Naive B cell (primary cell): Measurements from ENCODE around the gene WNT9A. TPM values are rescaled to one million over a fixed set of nuclear protein-coding genes. Genes with fewer than 3 reads are reported as not detected.

ENCODE experiments used
- ATAC-seq, 2 donors: fragments of 150-1000 bp; cut with Tn5 transposase; 2 replicates each; pipeline ENCODE4 v1.10.0; 2021; ENCODE audit warnings: low read depth in 2 of 2, mild to moderate bottlenecking in 2 of 2, moderate library complexity in 2 of 2
- DNase-seq: peaks from one replicate; pipeline ENCODE4 v3.0.0; 2022
- H3K27ac Mint-ChIP-seq, 6 donors: one replicate each; pipeline ENCODE4 v1.8.0; 2020 to 2022; ENCODE audit warnings: mild to moderate bottlenecking in 6 of 6, mixed read lengths in 6 of 6, moderate library complexity in 5 of 6, inconsistent platforms in 2 of 6
- H3K27me3 Mint-ChIP-seq, 3 donors: one replicate each; pipeline ENCODE4 v1.8.0; 2021 to 2022; ENCODE audit warnings: mixed read lengths in 3 of 3, mild to moderate bottlenecking in 1 of 3
- H3K36me3 Mint-ChIP-seq, 2 donors: one replicate each; pipeline ENCODE4 v1.8.0; 2020 to 2022; ENCODE audit warnings: mixed read lengths in 2 of 2, inconsistent platforms in 1 of 2, mild to moderate bottlenecking in 1 of 2
- H3K4me1 Mint-ChIP-seq, 3 donors: one replicate each; pipeline ENCODE4 v1.8.0; 2020 to 2022; ENCODE audit warnings: mixed read lengths in 3 of 3, inconsistent platforms in 1 of 3, mild to moderate bottlenecking in 1 of 3, moderate library complexity in 1 of 3
- H3K4me3 Mint-ChIP-seq, 8 donors: one replicate each; pipeline ENCODE4 v1.8.0; 2020 to 2022; ENCODE audit warnings: mild to moderate bottlenecking in 8 of 8, mixed read lengths in 8 of 8, moderate library complexity in 8 of 8, inconsistent platforms in 2 of 8
- H3K9me3 Mint-ChIP-seq, 7 donors: one replicate each; pipeline ENCODE4 v1.8.0; 2020 to 2022; ENCODE audit warnings: mixed read lengths in 7 of 7, mild to moderate bottlenecking in 5 of 7, inconsistent platforms in 2 of 7, moderate library complexity in 1 of 7
- polyA plus RNA-seq, 6 donors: library from polyadenylated mRNA; unstranded; fragments of 300-500 nt; fragmentation: Illumina TruSeq; gene quantifications; one replicate each; pipeline ENCODE4 v1.2.3, GENCODE V29; 2021; ENCODE audit warnings: low read depth in 6 of 6

Gene WNT9A
- polyA plus RNA-seq, 6 donors from 2014 or later = not detected

GRCh38 chr1:227901906-227902640 is 45.7 kb downstream of the WNT9A start:
- no peak for ATAC-seq
- no peaks in the 10 kb centered on the region for H3K4me1 Mint-ChIP-seq
- H3K4me3 Mint-ChIP-seq = no peak overlapping the region
- H3K27me3 Mint-ChIP-seq = peaks cover 0 to 4% (median 4%) of the 10 kb centered on the region in 3 donors
- no peak overlapping the region for H3K27ac Mint-ChIP-seq
- H3K36me3 Mint-ChIP-seq = no peaks in the 10 kb centered on the region
- no peak for DNase-seq
- H3K9me3 Mint-ChIP-seq = no peaks in the 10 kb centered on the region

- no peak for DNase-seq
Measured at GRCh38 chr1:227901239-227901905, 46.4 kb downstream of the WNT9A start.

GRCh38 chr1:227900571-227901051 is 47.1 kb downstream of the WNT9A start:
- Mint-ChIP-seq H3K9me3 (no peaks in the 10 kb centered on the region), H3K27me3 (no peaks in the 10 kb centered on the region), H3K4me3 (no peak overlapping the region), H3K27ac (no peak overlapping the region), H3K4me1 (no peaks in the 10 kb centered on the region), H3K36me3 (no peaks in the 10 kb centered on the region)
- ATAC-seq = no peak
- no peak for DNase-seq

More at GRCh38 chr1:227901239-227901905, 46.4 kb downstream of the WNT9A start:
- H3K9me3 Mint-ChIP-seq = no peaks in the 10 kb centered on the region
- H3K36me3 Mint-ChIP-seq = no peaks in the 10 kb centered on the region
- no peaks in the 10 kb centered on the region for H3K4me1 Mint-ChIP-seq
- no peak overlapping the region for H3K27ac Mint-ChIP-seq
- ATAC-seq = no peak
- no peaks in the 10 kb centered on the region for H3K27me3 Mint-ChIP-seq
- no peak overlapping the region for H3K4me3 Mint-ChIP-seq

- Mint-ChIP-seq H3K4me3 (no peak overlapping the region), H3K36me3 (no peaks in the 10 kb centered on the region), H3K9me3 (no peaks in the 10 kb centered on the region), H3K27ac (no peak overlapping the region), H3K27me3 (no peaks in the 10 kb centered on the region), H3K4me1 (no peaks in the 10 kb centered on the region)
- ATAC-seq (no peak), DNase-seq (no peak)
Measured at GRCh38 chr1:227899820-227900449, 47.8 kb downstream of the WNT9A start.

GRCh38 chr1:227899141-227899819 is 48.5 kb downstream of the WNT9A start:
- Mint-ChIP-seq H3K27ac (peak overlapping the region in 1 of 6 donors; percentile 60), H3K4me1 (no peaks in the 10 kb centered on the region), H3K36me3 (no peaks in the 10 kb centered on the region), H3K4me3 (no peak overlapping the region), H3K9me3 (no peaks in the 10 kb centered on the region), H3K27me3 (no peaks in the 10 kb centered on the region)
- ATAC-seq (no peak), DNase-seq (no peak)

DNA sequence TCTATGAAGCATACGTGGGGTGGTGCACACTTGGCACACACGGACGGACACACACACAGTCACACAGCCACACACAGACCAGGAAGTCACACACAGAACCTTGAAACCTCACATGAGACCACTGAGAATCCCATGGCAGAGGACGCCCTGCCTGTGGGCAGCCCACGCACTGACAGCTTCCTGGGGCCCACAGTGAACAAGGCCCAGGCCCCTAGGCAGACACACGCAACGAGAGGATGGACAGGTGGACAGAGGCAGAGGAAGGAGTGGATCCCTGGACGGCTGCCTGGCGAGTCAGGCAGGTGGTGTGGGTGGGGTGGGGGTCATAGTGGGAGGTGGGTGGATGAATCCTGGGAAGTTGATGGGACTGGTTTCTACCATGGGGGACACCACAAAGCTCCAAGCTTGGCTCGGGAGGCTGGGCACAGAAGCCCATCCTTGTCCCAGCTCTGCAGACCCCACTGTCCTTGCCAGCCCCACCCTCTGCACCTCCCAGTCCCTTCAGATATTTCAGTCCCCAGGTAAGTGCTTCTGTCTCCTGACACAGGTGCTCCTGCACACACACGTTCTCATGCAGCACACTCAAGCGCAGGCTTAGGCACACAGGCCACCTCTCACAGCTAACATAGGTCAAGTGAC is 49.1 kb downstream of the WNT9A start:
- H3K27me3 Mint-ChIP-seq = no peaks in the 10 kb centered on the region
- DNase-seq (no peak), ATAC-seq (no peak)
- H3K27ac Mint-ChIP-seq = no peak overlapping the region
- no peaks in the 10 kb centered on the region for H3K9me3 Mint-ChIP-seq
- no peaks in the 10 kb centered on the region for H3K4me1 Mint-ChIP-seq
- H3K4me3 Mint-ChIP-seq = no peak overlapping the region
- H3K36me3 Mint-ChIP-seq = no peaks in the 10 kb centered on the region

GRCh38 chr1:227897704-227898438 is 49.9 kb downstream of the WNT9A start:
- no peaks in the 10 kb centered on the region for H3K27me3 Mint-ChIP-seq
- ATAC-seq (no peak), DNase-seq (no peak)
- H3K4me1 Mint-ChIP-seq = no peaks in the 10 kb centered on the region
- H3K4me3 Mint-ChIP-seq = no peak overlapping the region
- no peaks in the 10 kb centered on the region for H3K36me3 Mint-ChIP-seq
- no peak overlapping the region for H3K27ac Mint-ChIP-seq
- H3K9me3 Mint-ChIP-seq = no peaks in the 10 kb centered on the region

DNA sequence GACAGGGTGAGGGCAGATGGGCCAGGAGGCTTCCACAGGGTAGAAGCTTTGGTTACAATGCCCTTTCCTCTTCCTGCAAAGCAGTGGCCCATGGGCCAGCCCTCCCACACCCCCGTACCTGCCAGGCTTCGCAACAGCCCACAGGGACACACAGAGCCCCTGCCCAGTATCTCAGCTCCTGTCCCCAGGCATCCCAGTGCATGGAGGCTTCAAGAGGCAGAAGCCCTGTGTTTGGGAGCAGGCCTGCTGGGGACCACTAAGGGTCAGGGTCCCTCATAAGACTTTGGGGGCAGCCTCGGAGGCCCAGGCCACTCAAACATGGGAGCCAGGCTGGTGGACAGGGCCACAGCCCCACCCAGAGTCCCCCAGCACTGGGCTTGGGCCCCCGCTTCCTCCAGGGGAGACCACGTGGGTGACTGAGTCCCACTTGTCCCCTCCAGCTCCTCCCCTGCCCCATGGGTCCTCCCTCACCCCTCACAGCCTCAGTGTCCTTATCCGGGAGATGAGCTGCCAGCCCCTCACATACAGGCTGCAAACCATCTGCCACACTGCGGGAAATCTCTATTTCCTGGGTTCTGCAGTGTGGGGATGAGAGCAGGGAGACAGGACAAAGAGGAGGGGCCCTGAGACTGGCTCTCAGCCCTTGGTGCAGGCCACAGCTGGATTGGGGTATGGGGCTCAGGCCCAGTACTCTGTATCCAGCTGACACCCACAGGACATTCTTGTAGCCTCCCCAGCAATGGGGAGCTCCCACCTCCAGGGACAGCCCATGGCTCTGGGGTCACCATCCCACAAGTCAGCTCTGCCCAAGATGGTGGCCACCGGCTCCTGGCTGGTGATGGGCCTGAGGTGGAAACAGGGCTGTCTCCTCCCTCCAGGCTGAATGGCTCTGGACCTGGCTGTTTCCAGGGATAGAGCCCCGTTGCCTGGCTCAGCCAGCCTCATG is 50.7 kb downstream of the WNT9A start:
- Mint-ChIP-seq H3K4me3 (no peak overlapping the region), H3K9me3 (no peaks in the 10 kb centered on the region), H3K27me3 (no peaks in the 10 kb centered on the region), H3K4me1 (no peaks in the 10 kb centered on the region), H3K36me3 (no peaks in the 10 kb centered on the region), H3K27ac (no peak overlapping the region)
- no peak for DNase-seq
- ATAC-seq = no peak

DNA sequence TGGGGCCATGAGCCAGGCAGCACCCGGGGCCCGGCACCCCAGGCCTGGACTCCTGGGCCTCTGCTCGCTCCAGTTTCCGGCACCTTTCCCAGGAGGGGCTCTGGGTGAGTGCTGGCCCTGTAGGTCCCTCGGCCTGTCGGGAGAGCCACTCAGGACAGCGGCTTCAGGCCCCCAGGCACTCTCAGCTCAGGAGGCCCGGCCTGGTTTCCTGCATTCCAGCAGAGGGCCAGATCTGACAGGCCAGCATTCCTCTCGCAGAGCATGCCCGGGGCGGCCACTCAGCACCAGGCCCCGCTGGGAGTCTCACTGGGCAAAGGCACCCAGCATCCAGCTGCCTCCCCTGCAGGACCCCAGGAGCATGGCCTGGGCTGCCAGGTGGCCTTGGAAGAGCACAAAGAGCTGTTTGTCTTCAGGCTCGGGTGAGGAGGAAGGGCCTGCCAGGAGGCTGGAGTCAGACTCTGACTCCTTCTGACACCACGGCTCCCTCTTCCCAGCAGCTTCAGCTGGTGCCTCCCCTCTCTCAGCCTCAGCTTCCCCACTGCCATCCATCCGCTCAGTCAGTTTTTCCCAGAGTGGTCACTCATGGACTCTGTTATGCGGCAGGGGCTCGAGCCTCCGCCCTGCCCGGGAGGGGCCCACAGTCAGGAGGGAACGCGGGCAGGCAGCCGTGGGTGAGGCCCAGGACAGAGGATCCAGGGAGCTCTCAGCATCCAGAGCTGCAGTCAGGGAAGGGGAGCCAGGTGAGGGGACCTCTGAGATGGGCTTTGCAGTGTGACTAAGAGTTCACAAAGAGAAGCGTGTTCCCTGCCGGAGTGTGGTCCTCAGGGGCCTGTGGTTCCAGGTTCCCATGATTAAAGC is 51.7 kb downstream of the WNT9A start:
- Mint-ChIP-seq H3K27me3 (no peaks in the 10 kb centered on the region), H3K27ac (no peak overlapping the region), H3K9me3 (no peaks in the 10 kb centered on the region), H3K4me3 (no peak overlapping the region), H3K4me1 (no peaks in the 10 kb centered on the region), H3K36me3 (no peaks in the 10 kb centered on the region)
- no peak for DNase-seq
- no peak for ATAC-seq

GRCh38 chr1:227894831-227895451 is 52.8 kb downstream of the WNT9A start:
- Mint-ChIP-seq H3K9me3 (no peaks in the 10 kb centered on the region), H3K4me1 (no peaks in the 10 kb centered on the region), H3K27ac (no peak overlapping the region), H3K36me3 (no peaks in the 10 kb centered on the region), H3K4me3 (no peak overlapping the region), H3K27me3 (no peaks in the 10 kb centered on the region)
- ATAC-seq (no peak), DNase-seq (no peak)
